ENCODE results near the gene EPHB2.
A peak's percentile ranks its signal among the peaks of the same experiment; 100 is the strongest.

EPHB2 gene

GRCh38 chr1:22662986-22663408 lies 47.6 kb upstream of the EPHB2 start:
- no peak overlapping the region for H3K4me3 ChIP-seq (ENCODE audit: low read depth, low read length)
- no peaks in the 10 kb centered on the region for H3K4me1 ChIP-seq (ENCODE audit: control insufficient read depth, insufficient read depth, low read length)
- ChIA-PET CTCF (interaction anchor here (0.8 to 1.5 kb wide), 5 partner anchors 9 to 302 kb away, joined by 3 to 5 read pairs (median 3); no protein-coding TSS in a partner anchor), POLR2A (no interaction called here)
- TF ChIP-seq ZSCAN18 (tag by site-specific recombination; IDR thresholded peaks at IDR 0.05) = no peak
- no peak for TF ChIP-seq KLF16 (tag by site-specific recombination; IDR thresholded peaks at IDR 0.05)
- no peak for TF ChIP-seq IKZF3 (tag by site-specific recombination; IDR thresholded peaks at IDR 0.05)
- 0 out of 2 replicates have a peak, but pooled peaks have one; percentile 12 for TF ChIP-seq ZNF768 (tag by site-specific recombination; IDR thresholded peaks at IDR 0.05)
- TF ChIP-seq ZNF548 (tag by site-specific recombination; IDR thresholded peaks at IDR 0.05) = no peak
- no peak overlapping the region for H3K27ac ChIP-seq (ENCODE audit: extremely low read depth, low read depth, low read length)
- H3K36me3 ChIP-seq (ENCODE audit: control insufficient read depth in 2 of 2, insufficient read depth in 1 of 2, low read length in 2 of 2) = no peaks in the 10 kb centered on the region
- no peaks in the 10 kb centered on the region for H3K9me3 ChIP-seq (ENCODE audit: control insufficient read depth, insufficient read depth, low read depth, low read length)

GRCh38 chr1:22665752-22666151 lies 44.9 kb upstream of the EPHB2 start:
- no peaks in the 10 kb centered on the region for H3K36me3 ChIP-seq (ENCODE audit: control insufficient read depth in 2 of 2, insufficient read depth in 1 of 2, low read length in 2 of 2)
- ChIA-PET CTCF (interaction anchor here (0.6 to 2.5 kb wide), 9 partner anchors 9 to 299 kb away, joined by 3 to 14 read pairs (median 5); no protein-coding TSS in a partner anchor), POLR2A (no interaction called here)
- H3K9me3 ChIP-seq (ENCODE audit: control insufficient read depth, insufficient read depth, low read depth, low read length) = no peaks in the 10 kb centered on the region
- no peak overlapping the region for H3K27ac ChIP-seq (ENCODE audit: extremely low read depth, low read depth, low read length)
- TF ChIP-seq ZNF169 (tag by site-specific recombination; IDR thresholded peaks at IDR 0.05) (no peak), GLIS1 (tag by site-specific recombination; IDR thresholded peaks at IDR 0.05) (0 out of 2 replicates have a peak, but pooled peaks have one; percentile 34), ZNF654 (tag by site-specific recombination; IDR thresholded peaks at IDR 0.05; ENCODE audit: low read depth) (peak; percentile 53), ZBTB7A (tag by site-specific recombination; IDR thresholded peaks at IDR 0.05; ENCODE audit: low read depth) (no peak), ZNF48 (tag by site-specific recombination; IDR thresholded peaks at IDR 0.05) (no peak), ZNF140 (tag by site-specific recombination; IDR thresholded peaks at IDR 0.05) (no peak), SP3 (tag by site-specific recombination; IDR thresholded peaks at IDR 0.05) (no peak), ZNF585B (tag by site-specific recombination; IDR thresholded peaks at IDR 0.05) (no peak)
- TF ChIP-seq, protein P1, sequence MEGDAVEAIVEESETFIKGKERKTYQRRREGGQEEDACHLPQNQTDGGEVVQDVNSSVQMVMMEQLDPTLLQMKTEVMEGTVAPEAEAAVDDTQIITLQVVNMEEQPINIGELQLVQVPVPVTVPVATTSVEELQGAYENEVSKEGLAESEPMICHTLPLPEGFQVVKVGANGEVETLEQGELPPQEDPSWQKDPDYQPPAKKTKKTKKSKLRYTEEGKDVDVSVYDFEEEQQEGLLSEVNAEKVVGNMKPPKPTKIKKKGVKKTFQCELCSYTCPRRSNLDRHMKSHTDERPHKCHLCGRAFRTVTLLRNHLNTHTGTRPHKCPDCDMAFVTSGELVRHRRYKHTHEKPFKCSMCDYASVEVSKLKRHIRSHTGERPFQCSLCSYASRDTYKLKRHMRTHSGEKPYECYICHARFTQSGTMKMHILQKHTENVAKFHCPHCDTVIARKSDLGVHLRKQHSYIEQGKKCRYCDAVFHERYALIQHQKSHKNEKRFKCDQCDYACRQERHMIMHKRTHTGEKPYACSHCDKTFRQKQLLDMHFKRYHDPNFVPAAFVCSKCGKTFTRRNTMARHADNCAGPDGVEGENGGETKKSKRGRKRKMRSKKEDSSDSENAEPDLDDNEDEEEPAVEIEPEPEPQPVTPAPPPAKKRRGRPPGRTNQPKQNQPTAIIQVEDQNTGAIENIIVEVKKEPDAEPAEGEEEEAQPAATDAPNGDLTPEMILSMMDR (tag by site-specific recombination; IDR thresholded peaks at IDR 0.05) = 0 out of 2 replicates have a peak, but pooled peaks have one; percentile 45
- H3K4me1 ChIP-seq (ENCODE audit: control insufficient read depth, insufficient read depth, low read length) = no peaks in the 10 kb centered on the region
- H3K4me3 ChIP-seq (ENCODE audit: low read depth, low read length) = no peak overlapping the region

GRCh38 chr1:22666412-22666811 lies 44.2 kb upstream of the EPHB2 start:
- Histone ChIP-seq H3K27ac (ENCODE audit: extremely low read depth, low read depth, low read length) (no peak overlapping the region), H3K36me3 (ENCODE audit: control insufficient read depth in 2 of 2, insufficient read depth in 1 of 2, low read length in 2 of 2) (no peaks in the 10 kb centered on the region), H3K4me1 (ENCODE audit: control insufficient read depth, insufficient read depth, low read length) (no peaks in the 10 kb centered on the region), H3K4me3 (ENCODE audit: low read depth, low read length) (no peak overlapping the region), H3K9me3 (ENCODE audit: control insufficient read depth, insufficient read depth, low read depth, low read length) (no peaks in the 10 kb centered on the region)
- POLR2A ChIA-PET = no interaction called here
- CTCF ChIA-PET = interaction anchor here (0.6 to 2.5 kb wide), 10 partner anchors 8 to 722 kb away, joined by 3 to 14 read pairs (median 4); no protein-coding TSS in a partner anchor
- TF ChIP-seq, protein P2, sequence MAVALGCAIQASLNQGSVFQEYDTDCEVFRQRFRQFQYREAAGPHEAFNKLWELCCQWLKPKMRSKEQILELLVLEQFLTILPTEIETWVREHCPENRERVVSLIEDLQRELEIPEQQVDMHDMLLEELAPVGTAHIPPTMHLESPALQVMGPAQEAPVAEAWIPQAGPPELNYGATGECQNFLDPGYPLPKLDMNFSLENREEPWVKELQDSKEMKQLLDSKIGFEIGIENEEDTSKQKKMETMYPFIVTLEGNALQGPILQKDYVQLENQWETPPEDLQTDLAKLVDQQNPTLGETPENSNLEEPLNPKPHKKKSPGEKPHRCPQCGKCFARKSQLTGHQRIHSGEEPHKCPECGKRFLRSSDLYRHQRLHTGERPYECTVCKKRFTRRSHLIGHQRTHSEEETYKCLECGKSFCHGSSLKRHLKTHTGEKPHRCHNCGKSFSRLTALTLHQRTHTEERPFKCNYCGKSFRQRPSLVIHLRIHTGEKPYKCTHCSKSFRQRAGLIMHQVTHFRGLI (tag by site-specific recombination; IDR thresholded peaks at IDR 0.05) = no peak
- TF ChIP-seq WT1 (tag by site-specific recombination; IDR thresholded peaks at IDR 0.05) (no peak), YY2 (tag by site-specific recombination; IDR thresholded peaks at IDR 0.05) (no peak), ZNF664 (tag by site-specific recombination; IDR thresholded peaks at IDR 0.05) (no peak), ZNF560 (tag by site-specific recombination; IDR thresholded peaks at IDR 0.05; ENCODE audit: borderline replicate concordance) (no peak), ZNF707 (tag by site-specific recombination; IDR thresholded peaks at IDR 0.05) (no peak), ZNF423 (tag by site-specific recombination; IDR thresholded peaks at IDR 0.05) (no peak), ZNF416 (tag by site-specific recombination; IDR thresholded peaks at IDR 0.05) (no peak), ZIC2 (tag by site-specific recombination; IDR thresholded peaks at IDR 0.05) (no peak)
- TF ChIP-seq, protein P3, sequence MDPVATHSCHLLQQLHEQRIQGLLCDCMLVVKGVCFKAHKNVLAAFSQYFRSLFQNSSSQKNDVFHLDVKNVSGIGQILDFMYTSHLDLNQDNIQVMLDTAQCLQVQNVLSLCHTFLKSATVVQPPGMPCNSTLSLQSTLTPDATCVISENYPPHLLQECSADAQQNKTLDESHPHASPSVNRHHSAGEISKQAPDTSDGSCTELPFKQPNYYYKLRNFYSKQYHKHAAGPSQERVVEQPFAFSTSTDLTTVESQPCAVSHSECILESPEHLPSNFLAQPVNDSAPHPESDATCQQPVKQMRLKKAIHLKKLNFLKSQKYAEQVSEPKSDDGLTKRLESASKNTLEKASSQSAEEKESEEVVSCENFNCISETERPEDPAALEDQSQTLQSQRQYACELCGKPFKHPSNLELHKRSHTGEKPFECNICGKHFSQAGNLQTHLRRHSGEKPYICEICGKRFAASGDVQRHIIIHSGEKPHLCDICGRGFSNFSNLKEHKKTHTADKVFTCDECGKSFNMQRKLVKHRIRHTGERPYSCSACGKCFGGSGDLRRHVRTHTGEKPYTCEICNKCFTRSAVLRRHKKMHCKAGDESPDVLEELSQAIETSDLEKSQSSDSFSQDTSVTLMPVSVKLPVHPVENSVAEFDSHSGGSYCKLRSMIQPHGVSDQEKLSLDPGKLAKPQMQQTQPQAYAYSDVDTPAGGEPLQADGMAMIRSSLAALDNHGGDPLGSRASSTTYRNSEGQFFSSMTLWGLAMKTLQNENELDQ (tag by site-specific recombination; IDR thresholded peaks at IDR 0.05; ENCODE audit: low read depth) = no peak
- TF ChIP-seq, protein P4, sequence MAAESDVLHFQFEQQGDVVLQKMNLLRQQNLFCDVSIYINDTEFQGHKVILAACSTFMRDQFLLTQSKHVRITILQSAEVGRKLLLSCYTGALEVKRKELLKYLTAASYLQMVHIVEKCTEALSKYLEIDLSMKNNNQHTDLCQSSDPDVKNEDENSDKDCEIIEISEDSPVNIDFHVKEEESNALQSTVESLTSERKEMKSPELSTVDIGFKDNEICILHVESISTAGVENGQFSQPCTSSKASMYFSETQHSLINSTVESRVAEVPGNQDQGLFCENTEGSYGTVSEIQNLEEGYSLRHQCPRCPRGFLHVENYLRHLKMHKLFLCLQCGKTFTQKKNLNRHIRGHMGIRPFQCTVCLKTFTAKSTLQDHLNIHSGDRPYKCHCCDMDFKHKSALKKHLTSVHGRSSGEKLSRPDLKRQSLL (tag by site-specific recombination; IDR thresholded peaks at IDR 0.05) = no peak

Measured in HEK293 (cell line).